Neural progenitor cell (in vitro differentiated cells): ENCODE results near the gene AOX1. TPM values are rescaled to one million over a fixed set of nuclear protein-coding genes. Genes with fewer than 3 reads are reported as not detected.
"Not testable (repeated sequence)": the region's sequence is repeated elsewhere in the genome, so short reads cannot be mapped to it uniquely, and the experiment has no call there.

Source experiments
- DNase-seq: peaks from one replicate; pipeline ENCODE4 v3.0.0-alpha.2; 2016; ENCODE audit warnings: low spot score
- H2AFZ ChIP-seq: fragments of 200-600 bp; sonication (generic); replicated peaks from 2 replicates; pipeline ENCODE4 v1.6.1; 2016; ENCODE audit warnings: antibody characterized with exemption
- H3F3A ChIP-seq: fragments of 200-600 bp; sonication (generic); 2 replicates; pipeline ENCODE4 v1.6.1; 2016; ENCODE audit warnings: antibody characterized with exemption, low read depth
- H3K27ac ChIP-seq: fragments of 200-600 bp; sonication (generic); 2 replicates; pipeline ENCODE4 v1.5.1; 2016; ENCODE audit warnings: mild to moderate bottlenecking
- H3K27me3 ChIP-seq: fragments of 200-600 bp; sonication (generic); 2 replicates; pipeline ENCODE4 v1.6.1; 2016; ENCODE audit warnings: mild to moderate bottlenecking, moderate library complexity
- H3K36me3 ChIP-seq: fragments of 200-600 bp; sonication (generic); 2 replicates; pipeline ENCODE4 v1.5.1; 2016
- H3K4me1 ChIP-seq: fragments of 200-600 bp; sonication (generic); 2 replicates; pipeline ENCODE4 v1.6.1; 2016; ENCODE audit warnings: mixed run types
- H3K4me2 ChIP-seq: fragments of 200-600 bp; sonication (generic); 2 replicates; pipeline ENCODE4 v1.6.1; 2016
- H3K4me3 ChIP-seq: fragments of 200-600 bp; sonication (generic); 2 replicates; pipeline ENCODE4 v1.5.1; 2016
- H3K79me2 ChIP-seq: fragments of 200-600 bp; sonication (generic); 2 replicates; pipeline ENCODE4 v1.6.1; 2016; ENCODE audit warnings: low read depth
- H3K9ac ChIP-seq: fragments of 200-600 bp; sonication (generic); 2 replicates; pipeline ENCODE4 v1.6.1; 2016
- H3K9me3 ChIP-seq: fragments of 200-600 bp; sonication (generic); 2 replicates; pipeline ENCODE4 v1.5.1; 2016; ENCODE audit warnings: low read depth
- H4K20me1 ChIP-seq: fragments of 200-600 bp; sonication (generic); 2 replicates; pipeline ENCODE4 v1.6.1; 2016; ENCODE audit warnings: low read depth
- H3K27ac Mint-ChIP-seq: 3 replicates; pipeline ENCODE4 v1.8.0; 2021; ENCODE audit warnings: mixed read lengths
- H3K27me3 Mint-ChIP-seq: 2 replicates; pipeline ENCODE4 v1.8.0; 2022; ENCODE audit warnings: low read depth, mild to moderate bottlenecking, inconsistent platforms, moderate library complexity, mixed read lengths; ENCODE audit not compliant: insufficient read depth
- H3K36me3 Mint-ChIP-seq: 3 replicates; pipeline ENCODE4 v1.8.0; 2021; ENCODE audit warnings: mixed read lengths
- H3K4me1 Mint-ChIP-seq: 3 replicates; pipeline ENCODE4 v1.8.0; 2021; ENCODE audit warnings: mixed read lengths
- H3K4me3 Mint-ChIP-seq: 3 replicates; pipeline ENCODE4 v1.8.0; 2021; ENCODE audit warnings: mild to moderate bottlenecking, moderate library complexity, mixed read lengths
- H3K9me3 Mint-ChIP-seq: 3 replicates; pipeline ENCODE4 v1.8.0; 2020; ENCODE audit warnings: mixed read lengths
- EZH2 ChIP-seq: fragments of 200-600 bp; sonication (generic); IDR thresholded peaks from 2 replicates; pipeline ENCODE4 v1.6.1; 2017; ENCODE audit warnings: antibody characterized with exemption, mild to moderate bottlenecking, moderate library complexity
- EZH2phosphoT487 ChIP-seq: fragments of 200-600 bp; sonication (generic); IDR thresholded peaks from 2 replicates; pipeline ENCODE4 v1.6.1; 2017; ENCODE audit warnings: antibody characterized with exemption
- total RNA-seq: library from RNA; depleted of rRNA; stranded (reverse); fragments of >200 nt; gene quantifications from 2 replicates; pipeline ENCODE4 v1.2.3, GENCODE V29; 2015; ENCODE audit warnings: low replicate concordance
- TF ChIP-seq, protein P1 (sequence below): fragments of 200-600 bp; sonication (generic); IDR thresholded peaks from 2 replicates; pipeline ENCODE4 v1.5.1; 2017; ENCODE audit warnings: antibody characterized with exemption, mild to moderate bottlenecking

The AOX1 gene
- total RNA-seq = 5.7 and 6.2 TPM in 2 replicates

DNA sequence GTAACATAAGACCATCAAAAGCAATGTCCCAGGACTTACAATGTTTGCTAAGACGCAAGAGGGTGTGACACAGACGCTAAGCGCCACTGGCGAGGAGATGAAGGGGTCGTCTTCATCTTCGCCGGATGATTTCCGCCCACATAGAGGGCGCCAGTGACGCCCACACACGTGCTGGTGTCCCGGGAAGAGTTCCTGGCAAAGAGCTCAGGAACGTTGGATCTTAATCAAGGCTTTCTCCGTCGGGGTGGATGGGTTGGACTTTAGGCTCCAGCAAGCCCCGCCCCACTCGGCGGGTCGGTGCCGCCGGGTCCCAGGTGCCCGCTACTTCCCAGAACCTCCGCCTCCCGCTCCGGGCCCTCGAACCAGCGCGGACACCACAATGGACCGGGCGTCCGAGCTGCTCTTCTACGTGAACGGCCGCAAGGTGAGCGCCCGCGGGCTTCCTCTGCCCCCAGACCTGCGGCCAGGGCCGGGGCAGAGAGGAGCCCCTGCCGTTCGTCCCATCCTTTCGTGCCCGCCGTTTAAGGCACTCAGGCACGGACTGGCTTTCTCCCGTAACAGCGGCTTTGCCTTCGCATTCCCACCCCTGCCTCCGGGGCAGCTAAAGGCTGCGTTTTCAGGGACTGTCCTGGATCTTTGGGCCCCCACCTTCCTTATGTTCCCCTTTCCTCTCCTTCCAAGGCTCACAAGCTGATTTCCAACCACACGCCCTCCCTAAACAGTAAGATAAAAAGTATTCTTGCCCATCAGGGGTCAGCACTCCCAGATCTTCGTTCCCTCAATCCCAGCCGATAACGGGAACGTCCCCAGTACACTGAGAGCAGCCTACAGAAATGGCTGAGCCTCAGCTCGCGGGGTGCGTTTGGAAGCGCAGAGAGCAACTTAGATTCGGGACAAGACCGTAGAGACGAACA is at the start of gene AOX1:
TSS of gene AOX1 (plus strand) at position 285 of the 914 bp plus-strand sequence. CDS start at position 380, 95 bp downstream.
- H3K4me1 ChIP-seq = peaks cover 10% of the 10 kb centered on the region
- H3K9me3 ChIP-seq = no peaks in the 10 kb centered on the region
- Mint-ChIP-seq H3K36me3 (peaks cover 4% of the 10 kb centered on the region), H3K27ac (no peak within 1 kb of the TSS), H3K4me1 (peaks cover 6% of the 10 kb centered on the region), H3K4me3 (peak within 1 kb of the TSS; percentile 81), H3K27me3 (peaks cover 11% of the 10 kb centered on the region), H3K9me3 (no peaks in the 10 kb centered on the region)
- peaks cover 25% of the 10 kb centered on the region for H3F3A ChIP-seq
- no peaks in the 10 kb centered on the region for H3K79me2 ChIP-seq
- no peaks in the 10 kb centered on the region for H4K20me1 ChIP-seq
- H3K27ac ChIP-seq = no peak within 1 kb of the TSS
- peak within 1 kb of the TSS; percentile 93 for H3K4me2 ChIP-seq
- H3K4me3 ChIP-seq = peak within 1 kb of the TSS; percentile 62
- no peak for TF ChIP-seq EZH2phosphoT487
- no peak for TF ChIP-seq EZH2
- TF ChIP-seq, protein P1, sequence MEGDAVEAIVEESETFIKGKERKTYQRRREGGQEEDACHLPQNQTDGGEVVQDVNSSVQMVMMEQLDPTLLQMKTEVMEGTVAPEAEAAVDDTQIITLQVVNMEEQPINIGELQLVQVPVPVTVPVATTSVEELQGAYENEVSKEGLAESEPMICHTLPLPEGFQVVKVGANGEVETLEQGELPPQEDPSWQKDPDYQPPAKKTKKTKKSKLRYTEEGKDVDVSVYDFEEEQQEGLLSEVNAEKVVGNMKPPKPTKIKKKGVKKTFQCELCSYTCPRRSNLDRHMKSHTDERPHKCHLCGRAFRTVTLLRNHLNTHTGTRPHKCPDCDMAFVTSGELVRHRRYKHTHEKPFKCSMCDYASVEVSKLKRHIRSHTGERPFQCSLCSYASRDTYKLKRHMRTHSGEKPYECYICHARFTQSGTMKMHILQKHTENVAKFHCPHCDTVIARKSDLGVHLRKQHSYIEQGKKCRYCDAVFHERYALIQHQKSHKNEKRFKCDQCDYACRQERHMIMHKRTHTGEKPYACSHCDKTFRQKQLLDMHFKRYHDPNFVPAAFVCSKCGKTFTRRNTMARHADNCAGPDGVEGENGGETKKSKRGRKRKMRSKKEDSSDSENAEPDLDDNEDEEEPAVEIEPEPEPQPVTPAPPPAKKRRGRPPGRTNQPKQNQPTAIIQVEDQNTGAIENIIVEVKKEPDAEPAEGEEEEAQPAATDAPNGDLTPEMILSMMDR = peak; percentile 37
- peaks cover 10% of the 10 kb centered on the region for H3K27me3 ChIP-seq
- H2AFZ ChIP-seq = peak within 1 kb of the TSS; percentile 95
- peak within 1 kb of the TSS; percentile 7 for H3K9ac ChIP-seq
- DNase-seq = peak; percentile 86
- H3K36me3 ChIP-seq = no peaks in the 10 kb centered on the region

DNA sequence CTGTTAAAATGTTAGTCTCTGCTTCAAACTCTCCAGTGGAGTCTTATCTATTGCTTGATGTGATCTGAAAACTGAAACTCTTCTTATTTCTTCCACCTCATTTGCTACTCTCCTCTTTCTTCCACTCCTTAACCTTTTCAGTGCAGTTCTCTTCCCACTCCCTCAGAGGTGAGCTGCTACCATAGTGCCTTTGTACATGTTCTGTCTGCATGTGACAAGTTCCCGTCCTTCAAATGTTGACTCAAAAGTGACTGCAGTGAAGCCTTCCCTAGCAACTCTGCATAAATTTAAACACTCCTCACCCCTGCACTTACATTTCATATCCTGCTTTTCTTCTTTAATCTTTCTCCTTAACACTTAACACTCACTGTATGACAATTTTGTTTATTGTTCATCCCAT is 47.7 kb upstream of the AOX1 start:
- no peaks in the 10 kb centered on the region for H3K4me1 Mint-ChIP-seq
- DNase-seq = no peak
- Histone ChIP-seq H4K20me1 (no peaks in the 10 kb centered on the region), H3K4me2 (no peak overlapping the region), H2AFZ (no peak overlapping the region), H3K9me3 (no peaks in the 10 kb centered on the region), H3K36me3 (peaks cover 10% of the 10 kb centered on the region), H3K9ac (no peak overlapping the region), H3F3A (no peaks in the 10 kb centered on the region), H3K27ac (no peak overlapping the region), H3K79me2 (peaks cover 5% of the 10 kb centered on the region), H3K27me3 (no peaks in the 10 kb centered on the region), H3K4me3 (no peak overlapping the region), H3K4me1 (no peaks in the 10 kb centered on the region)
- H3K4me3 Mint-ChIP-seq = no peak overlapping the region
- peaks cover 2% of the 10 kb centered on the region for H3K9me3 Mint-ChIP-seq
- H3K27ac Mint-ChIP-seq = no peak overlapping the region
- no peak for TF ChIP-seq EZH2
- no peak for TF ChIP-seq EZH2phosphoT487
- TF ChIP-seq, protein P1 = no peak
- no peaks in the 10 kb centered on the region for H3K27me3 Mint-ChIP-seq
- peaks cover 29% of the 10 kb centered on the region for H3K36me3 Mint-ChIP-seq

DNA sequence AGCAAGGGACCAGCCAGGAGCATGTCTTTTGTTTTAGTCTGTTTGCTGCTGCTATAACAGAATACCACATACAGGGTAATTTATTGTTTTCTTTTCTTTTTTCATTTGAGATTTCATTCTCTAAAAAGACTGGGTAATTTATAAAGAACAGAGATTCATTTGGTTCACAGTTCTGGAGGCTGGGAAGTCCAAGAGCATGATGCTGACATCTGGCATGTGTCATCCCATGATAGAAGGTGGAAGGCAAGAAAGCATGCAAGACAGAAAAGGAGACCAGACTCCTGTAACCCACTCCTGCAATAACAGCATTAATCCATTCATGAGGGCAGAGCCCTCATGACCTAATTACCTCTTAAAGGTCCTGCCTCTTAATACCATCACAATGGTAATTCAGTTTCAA is 45.0 kb upstream of the AOX1 start:
- no peak overlapping the region for H3K4me3 ChIP-seq
- no peaks in the 10 kb centered on the region for H3K27me3 Mint-ChIP-seq
- H3K27ac ChIP-seq = no peak overlapping the region
- H3K27ac Mint-ChIP-seq = no peak overlapping the region
- peaks cover 10% of the 10 kb centered on the region for H3K36me3 ChIP-seq
- H3K9me3 Mint-ChIP-seq = peaks cover 2% of the 10 kb centered on the region
- no peaks in the 10 kb centered on the region for H3F3A ChIP-seq
- no peaks in the 10 kb centered on the region for H4K20me1 ChIP-seq
- DNase-seq = no peak
- no peaks in the 10 kb centered on the region for H3K27me3 ChIP-seq
- peaks cover 51% of the 10 kb centered on the region for H3K36me3 Mint-ChIP-seq
- TF ChIP-seq EZH2 (no peak), EZH2phosphoT487 (no peak)
- TF ChIP-seq, protein P1 = no peak
- no peak overlapping the region for H2AFZ ChIP-seq
- H3K4me1 ChIP-seq = no peaks in the 10 kb centered on the region
- no peaks in the 10 kb centered on the region for H3K4me1 Mint-ChIP-seq
- H3K4me3 Mint-ChIP-seq = no peak overlapping the region
- H3K9me3 ChIP-seq = no peaks in the 10 kb centered on the region
- H3K9ac ChIP-seq = no peak overlapping the region
- H3K4me2 ChIP-seq = no peak overlapping the region
- no peaks in the 10 kb centered on the region for H3K79me2 ChIP-seq

DNA sequence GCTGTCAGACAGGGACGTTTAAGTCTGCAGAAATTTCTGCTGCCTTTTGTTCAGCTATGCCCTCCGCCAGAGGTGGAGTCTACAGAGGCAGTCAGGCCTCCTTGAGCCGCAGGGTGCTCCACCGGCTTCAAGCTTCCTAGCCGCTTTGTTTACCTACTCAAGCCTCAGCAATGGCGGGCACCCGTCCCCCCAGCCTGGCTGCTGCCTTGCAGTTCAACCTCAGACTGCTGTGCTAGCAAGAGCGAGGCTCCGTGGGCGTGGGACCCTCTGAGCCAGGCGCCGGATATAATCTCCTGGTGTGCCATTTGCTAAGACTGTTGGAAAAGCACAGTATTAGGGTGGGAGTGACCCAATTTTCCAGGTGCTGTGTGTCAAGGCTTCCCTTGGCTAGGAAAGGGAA is 19.2 kb upstream of the AOX1 start:
- not testable (repeated sequence) for H3K27ac ChIP-seq, H3K36me3 ChIP-seq, H3K9me3 ChIP-seq, H3F3A ChIP-seq, H3K9ac ChIP-seq, H3K4me3 Mint-ChIP-seq, DNase-seq, H3K4me2 ChIP-seq, H3K27ac Mint-ChIP-seq, H3K4me1 Mint-ChIP-seq, H3K27me3 ChIP-seq, H3K27me3 Mint-ChIP-seq, H3K4me3 ChIP-seq, H4K20me1 ChIP-seq, H2AFZ ChIP-seq, H3K4me1 ChIP-seq, H3K79me2 ChIP-seq
- Mint-ChIP-seq H3K9me3 (peaks cover 23% of the 10 kb centered on the region), H3K36me3 (peaks cover 29% of the 10 kb centered on the region)
